PC-3 (cell line): ENCODE data around the gene SCYL1.

Source experiments
- CTCF ChIP-seq: fragments of 300-600 bp; sonication (generic); conservative IDR thresholded peaks from 2 replicates; pipeline ENCODE4 v1.5.1; 2017; ENCODE audit warnings: antibody characterized with exemption, low read depth, mild to moderate bottlenecking, low read length
- EZH2 ChIP-seq: fragments of 300-600 bp; sonication (generic); IDR thresholded peaks from one replicate; pipeline ENCODE4 v1.6.1; 2017; ENCODE audit warnings: antibody characterized with exemption, mild to moderate bottlenecking, low read length; ENCODE audit not compliant: unreplicated experiment
- EZH2phosphoT487 ChIP-seq: fragments of 300-600 bp; sonication (generic); IDR thresholded peaks from 2 replicates; pipeline ENCODE4 v1.6.1; 2018; ENCODE audit warnings: mild to moderate bottlenecking, antibody characterized with exemption, low read length, borderline replicate concordance

GRCh38 chr11:65503368-65503948 lies 21.4 kb upstream of the SCYL1 start:
- TF ChIP-seq CTCF: no peak
- TF ChIP-seq EZH2phosphoT487: no peak
- no peak for TF ChIP-seq EZH2
